WTC11 (cell line): ENCODE data around the gene CCNG1.

Experiments
- KAT7 ChIP-seq: sonication (generic); formaldehyde crosslinking; IDR thresholded peaks from 2 replicates; pipeline ENCODE4 v1.8.1; 2023; ENCODE audit warnings: missing genetic modification reagents, mild to moderate bottlenecking, borderline replicate concordance
- NFE2L1 ChIP-seq: sonication (generic); formaldehyde crosslinking; IDR thresholded peaks from 2 replicates; pipeline ENCODE4 v1.8.1; 2023; ENCODE audit warnings: missing genetic modification reagents
- NR2C2 ChIP-seq: sonication (generic); formaldehyde crosslinking; IDR thresholded peaks from 2 replicates; pipeline ENCODE4 v1.8.0; 2022; ENCODE audit warnings: mild to moderate bottlenecking, missing genetic modification reagents
- SP1 ChIP-seq: sonication (generic); formaldehyde crosslinking; conservative IDR thresholded peaks from 2 replicates; pipeline ENCODE4 v1.8.1; 2022; ENCODE audit warnings: missing genetic modification reagents
- TP53 ChIP-seq: sonication (generic); formaldehyde crosslinking; IDR thresholded peaks from 2 replicates; pipeline ENCODE4 v1.8.1; 2023; ENCODE audit warnings: mild to moderate bottlenecking, missing genetic modification reagents
- ZBTB21 ChIP-seq: sonication (generic); formaldehyde crosslinking; IDR thresholded peaks from 2 replicates; pipeline ENCODE4 v1.8.1; 2023; ENCODE audit warnings: mild to moderate bottlenecking, missing genetic modification reagents, borderline replicate concordance
- ZNF232 ChIP-seq: sonication (generic); formaldehyde crosslinking; IDR thresholded peaks from 2 replicates; pipeline ENCODE4 v1.8.0; 2022; ENCODE audit warnings: mild to moderate bottlenecking, missing genetic modification reagents
- TF ChIP-seq, protein P1 (sequence below): sonication (generic); formaldehyde crosslinking; IDR thresholded peaks from 2 replicates; pipeline ENCODE4 v1.8.0; 2023; ENCODE audit warnings: missing genetic modification reagents
- TF ChIP-seq, protein P2 (sequence below): fragments of 200-600 bp; IDR thresholded peaks from 2 replicates; pipeline ENCODE4 v1.8.0; 2022; ENCODE audit warnings: antibody characterized with exemption
- TF ChIP-seq, protein P3 (sequence below): sonication (generic); formaldehyde crosslinking; IDR thresholded peaks from 2 replicates; pipeline ENCODE4 v1.8.1; 2023; ENCODE audit warnings: mild to moderate bottlenecking, missing genetic modification reagents, moderate library complexity
- TF ChIP-seq, protein P4 (sequence below): sonication (generic); formaldehyde crosslinking; IDR thresholded peaks from 2 replicates; pipeline ENCODE4 v1.8.1; 2022; ENCODE audit warnings: missing genetic modification reagents, borderline replicate concordance

DNA sequence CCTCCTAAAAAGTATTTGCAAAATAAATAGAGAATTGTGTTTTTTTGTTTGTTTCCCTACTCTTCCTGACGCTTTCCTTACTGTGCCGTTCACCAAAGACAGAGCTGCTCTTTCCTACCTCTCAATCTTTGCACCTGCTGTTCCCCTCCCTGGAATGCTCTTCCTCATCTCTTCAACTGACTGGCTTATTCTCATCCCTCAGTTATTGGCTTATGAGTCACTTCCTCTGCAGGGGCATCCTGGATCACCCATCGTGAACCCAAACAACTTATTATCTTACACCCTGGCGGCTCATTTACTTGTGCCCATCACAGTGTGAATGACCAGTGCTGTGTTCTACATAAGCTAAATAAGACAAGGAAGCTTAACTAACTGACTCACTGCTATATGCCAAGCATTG is 36.1 kb upstream of the CCNG1 start:
- no peak for TF ChIP-seq TP53
- TF ChIP-seq, protein P1, sequence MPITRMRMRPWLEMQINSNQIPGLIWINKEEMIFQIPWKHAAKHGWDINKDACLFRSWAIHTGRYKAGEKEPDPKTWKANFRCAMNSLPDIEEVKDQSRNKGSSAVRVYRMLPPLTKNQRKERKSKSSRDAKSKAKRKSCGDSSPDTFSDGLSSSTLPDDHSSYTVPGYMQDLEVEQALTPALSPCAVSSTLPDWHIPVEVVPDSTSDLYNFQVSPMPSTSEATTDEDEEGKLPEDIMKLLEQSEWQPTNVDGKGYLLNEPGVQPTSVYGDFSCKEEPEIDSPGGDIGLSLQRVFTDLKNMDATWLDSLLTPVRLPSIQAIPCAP (CRISPR knock-in tag), result no peak
- no peak for TF ChIP-seq NR2C2 (CRISPR knock-in tag)
- TF ChIP-seq ZBTB21 (CRISPR knock-in tag), result no peak
- no peak for TF ChIP-seq KAT7
- TF ChIP-seq, protein P2, sequence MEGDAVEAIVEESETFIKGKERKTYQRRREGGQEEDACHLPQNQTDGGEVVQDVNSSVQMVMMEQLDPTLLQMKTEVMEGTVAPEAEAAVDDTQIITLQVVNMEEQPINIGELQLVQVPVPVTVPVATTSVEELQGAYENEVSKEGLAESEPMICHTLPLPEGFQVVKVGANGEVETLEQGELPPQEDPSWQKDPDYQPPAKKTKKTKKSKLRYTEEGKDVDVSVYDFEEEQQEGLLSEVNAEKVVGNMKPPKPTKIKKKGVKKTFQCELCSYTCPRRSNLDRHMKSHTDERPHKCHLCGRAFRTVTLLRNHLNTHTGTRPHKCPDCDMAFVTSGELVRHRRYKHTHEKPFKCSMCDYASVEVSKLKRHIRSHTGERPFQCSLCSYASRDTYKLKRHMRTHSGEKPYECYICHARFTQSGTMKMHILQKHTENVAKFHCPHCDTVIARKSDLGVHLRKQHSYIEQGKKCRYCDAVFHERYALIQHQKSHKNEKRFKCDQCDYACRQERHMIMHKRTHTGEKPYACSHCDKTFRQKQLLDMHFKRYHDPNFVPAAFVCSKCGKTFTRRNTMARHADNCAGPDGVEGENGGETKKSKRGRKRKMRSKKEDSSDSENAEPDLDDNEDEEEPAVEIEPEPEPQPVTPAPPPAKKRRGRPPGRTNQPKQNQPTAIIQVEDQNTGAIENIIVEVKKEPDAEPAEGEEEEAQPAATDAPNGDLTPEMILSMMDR, result no peak
- TF ChIP-seq NFE2L1, result no peak
- no peak for TF ChIP-seq SP1 (CRISPR knock-in tag)
- no peak for TF ChIP-seq ZNF232 (CRISPR knock-in tag)
- TF ChIP-seq, protein P3, sequence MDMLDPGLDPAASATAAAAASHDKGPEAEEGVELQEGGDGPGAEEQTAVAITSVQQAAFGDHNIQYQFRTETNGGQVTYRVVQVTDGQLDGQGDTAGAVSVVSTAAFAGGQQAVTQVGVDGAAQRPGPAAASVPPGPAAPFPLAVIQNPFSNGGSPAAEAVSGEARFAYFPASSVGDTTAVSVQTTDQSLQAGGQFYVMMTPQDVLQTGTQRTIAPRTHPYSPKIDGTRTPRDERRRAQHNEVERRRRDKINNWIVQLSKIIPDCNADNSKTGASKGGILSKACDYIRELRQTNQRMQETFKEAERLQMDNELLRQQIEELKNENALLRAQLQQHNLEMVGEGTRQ, result no peak
- TF ChIP-seq, protein P4, sequence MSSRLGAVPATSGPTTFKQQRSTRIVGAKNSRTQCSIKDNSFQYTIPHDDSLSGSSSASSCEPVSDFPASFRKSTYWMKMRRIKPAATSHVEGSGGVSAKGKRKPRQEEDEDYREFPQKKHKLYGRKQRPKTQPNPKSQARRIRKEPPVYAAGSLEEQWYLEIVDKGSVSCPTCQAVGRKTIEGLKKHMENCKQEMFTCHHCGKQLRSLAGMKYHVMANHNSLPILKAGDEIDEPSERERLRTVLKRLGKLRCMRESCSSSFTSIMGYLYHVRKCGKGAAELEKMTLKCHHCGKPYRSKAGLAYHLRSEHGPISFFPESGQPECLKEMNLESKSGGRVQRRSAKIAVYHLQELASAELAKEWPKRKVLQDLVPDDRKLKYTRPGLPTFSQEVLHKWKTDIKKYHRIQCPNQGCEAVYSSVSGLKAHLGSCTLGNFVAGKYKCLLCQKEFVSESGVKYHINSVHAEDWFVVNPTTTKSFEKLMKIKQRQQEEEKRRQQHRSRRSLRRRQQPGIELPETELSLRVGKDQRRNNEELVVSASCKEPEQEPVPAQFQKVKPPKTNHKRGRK (CRISPR knock-in tag), result no peak
